Activated CD4-positive, alpha-beta T cell treated with anti-CD3 and anti-CD28 coated beads for 48 hours (primary cell): ENCODE data around the gene ASB16.

Experiments used
- DNase-seq: peaks from one replicate; pipeline ENCODE4 v3.0.0-alpha.2; 2020

The ASB16 gene

GRCh38 chr17:44210342-44211192 lies 40.1 kb downstream of the ASB16 start:
- peak; percentile 94 for DNase-seq

- DNase-seq = no peak
Observed at GRCh38 chr17:44211281-44212265, 41.1 kb downstream of the ASB16 start.

- no peak for DNase-seq
Observed at GRCh38 chr17:44212507-44213402, 42.3 kb downstream of the ASB16 start.

GRCh38 chr17:44213403-44214229 lies 43.1 kb downstream of the ASB16 start:
- no peak for DNase-seq

GRCh38 chr17:44214230-44214494 lies 43.7 kb downstream of the ASB16 start:
- DNase-seq = no peak

- DNase-seq = no peak
Observed at GRCh38 chr17:44214896-44215295, 44.4 kb downstream of the ASB16 start.

- DNase-seq = no peak
Observed at GRCh38 chr17:44216173-44216572, 45.7 kb downstream of the ASB16 start.

GRCh38 chr17:44216694-44217093 lies 46.2 kb downstream of the ASB16 start:
- DNase-seq = no peak

- no peak for DNase-seq
Observed at GRCh38 chr17:44217738-44218343, 47.3 kb downstream of the ASB16 start.

- peak; percentile 90 for DNase-seq
Observed at GRCh38 chr17:44218344-44219107, 48.0 kb downstream of the ASB16 start.

- DNase-seq = peak; percentile 81
Observed at GRCh38 chr17:44219108-44219615, 48.7 kb downstream of the ASB16 start.

GRCh38 chr17:44219616-44220212 lies 49.2 kb downstream of the ASB16 start, which contains the start of gene UBTF:
UBTF (minus strand) TSS chr17:44219675; CDS start chr17:44218229, 1,446 bp downstream.
- DNase-seq = peak; percentile 58

- peak; percentile 64 for DNase-seq
Observed at GRCh38 chr17:44220213-44221083, 49.9 kb downstream of the ASB16 start.

- peak; percentile 74 for DNase-seq
Observed at GRCh38 chr17:44221084-44221861, 50.8 kb downstream of the ASB16 start.

- DNase-seq = no peak
Observed at GRCh38 chr17:44221862-44222111, 51.3 kb downstream of the ASB16 start.

- peak; percentile 64 for DNase-seq
Observed at GRCh38 chr17:44222112-44222869, 51.8 kb downstream of the ASB16 start.

GRCh38 chr17:44223541-44224071 lies 53.1 kb downstream of the ASB16 start:
- DNase-seq = no peak
